Activated CD4-positive, alpha-beta T cell treated with anti-CD3 and anti-CD28 coated beads, Interleukin-10, Interleukin-2, amounts not matched to agents 100 ng/mL and 50 ng/mL, durations not matched to agents 16 hours and 8 hours (primary cell): ENCODE measurements around the gene WDFY2.
"Not testable (repeated sequence)": the region's sequence is repeated elsewhere in the genome, so short reads cannot be mapped to it uniquely, and the experiment has no call there.

Experiments
- DNase-seq: peaks from one replicate; pipeline ENCODE4 v3.0.0-alpha.2; 2020

The WDFY2 gene

GRCh38 chr13:51635137-51635878 lies 51.0 kb downstream of the WDFY2 start:
- no peak for DNase-seq

- no peak for DNase-seq
Measured at GRCh38 chr13:51636349-51636890, 52.2 kb downstream of the WDFY2 start.

DNA sequence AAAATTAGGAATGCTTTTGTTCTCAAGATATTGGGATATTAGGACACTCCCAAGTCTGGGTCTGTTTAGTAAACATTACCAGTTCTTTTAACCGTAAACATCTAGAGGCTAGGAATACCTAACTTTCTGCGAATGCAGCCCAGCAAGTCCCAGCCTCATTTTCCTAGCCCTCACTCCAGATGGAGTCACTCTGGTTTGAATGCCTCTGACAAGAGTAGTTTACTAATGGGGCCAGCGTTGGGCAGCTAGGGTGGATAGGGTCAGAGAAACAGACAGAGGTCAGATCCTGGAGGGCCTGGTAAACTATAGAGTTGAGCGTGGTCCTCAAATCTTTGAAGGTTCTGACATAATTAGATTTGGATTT lies 53.6 kb downstream of the WDFY2 start:
- DNase-seq: no peak

- no peak for DNase-seq
Measured at GRCh38 chr13:51638216-51638871, 54.1 kb downstream of the WDFY2 start.

DNA sequence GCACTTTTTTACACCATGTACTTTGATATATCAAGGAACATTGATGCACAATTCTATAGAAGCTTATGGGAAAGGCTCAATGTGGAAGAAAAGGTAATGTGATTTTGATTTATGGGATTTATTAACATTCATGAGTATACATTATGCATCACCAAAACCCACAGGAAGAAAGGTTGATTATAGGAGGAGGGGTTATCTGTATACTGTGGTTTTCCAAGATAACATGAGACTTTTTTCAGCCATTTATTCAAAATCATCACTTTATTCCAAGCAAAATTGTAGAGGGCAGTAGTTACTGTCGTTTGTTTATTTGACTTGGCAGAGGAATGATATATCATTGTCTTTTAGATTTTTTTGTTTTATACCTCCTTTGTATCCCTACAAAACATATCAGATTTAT lies 54.9 kb downstream of the WDFY2 start:
- DNase-seq: no peak

- DNase-seq: not testable (repeated sequence)
Measured at GRCh38 chr13:51640696-51641095, 56.4 kb downstream of the WDFY2 start.

- no peak for DNase-seq
Measured at GRCh38 chr13:51643105-51643881, 59.0 kb downstream of the WDFY2 start.

DNA sequence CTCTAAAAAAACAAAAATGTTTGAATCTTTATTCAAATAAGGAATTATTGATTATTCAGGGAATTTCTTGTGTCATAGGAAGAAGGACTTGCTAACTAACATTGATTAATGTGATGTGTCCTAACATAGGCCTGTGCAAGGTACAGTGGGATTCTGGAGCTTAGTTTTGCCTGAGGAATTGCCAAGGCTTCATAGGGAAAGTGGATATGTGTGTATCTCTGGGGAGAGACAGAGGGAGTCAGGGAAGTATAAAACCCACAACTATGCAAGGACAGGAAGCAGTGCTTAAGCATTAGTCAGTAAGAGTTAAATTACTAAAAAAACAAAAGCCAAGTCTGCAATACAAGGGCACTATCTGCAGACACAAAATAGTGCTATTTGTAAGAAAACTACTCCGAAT lies 59.6 kb downstream of the WDFY2 start:
- DNase-seq: no peak

- no peak for DNase-seq
Measured at GRCh38 chr13:51644654-51645053, 60.4 kb downstream of the WDFY2 start.

- DNase-seq: peak; percentile 27
Measured at GRCh38 chr13:51645154-51645650, 60.9 kb downstream of the WDFY2 start.

- no peak for DNase-seq
Measured at GRCh38 chr13:51645761-51646670, 61.8 kb downstream of the WDFY2 start.

DNA sequence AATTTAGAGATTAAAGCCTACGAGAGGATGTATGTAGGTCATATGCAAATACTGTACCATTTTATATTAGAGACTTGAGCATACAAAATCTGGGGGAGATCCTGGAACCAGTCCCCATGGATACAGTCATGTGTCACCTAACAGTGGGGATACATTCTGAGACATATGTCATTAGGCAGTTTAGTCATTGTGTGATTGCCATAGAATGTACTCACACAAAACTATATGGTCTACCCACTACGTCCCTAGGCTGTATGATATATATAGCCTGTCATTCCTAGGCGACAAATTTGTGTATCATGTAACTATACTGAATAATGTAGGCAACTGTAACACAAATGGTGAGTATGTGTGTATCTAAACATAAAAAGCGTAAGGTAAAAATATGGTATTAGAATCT lies 62.8 kb downstream of the WDFY2 start:
- DNase-seq: no peak

DNA sequence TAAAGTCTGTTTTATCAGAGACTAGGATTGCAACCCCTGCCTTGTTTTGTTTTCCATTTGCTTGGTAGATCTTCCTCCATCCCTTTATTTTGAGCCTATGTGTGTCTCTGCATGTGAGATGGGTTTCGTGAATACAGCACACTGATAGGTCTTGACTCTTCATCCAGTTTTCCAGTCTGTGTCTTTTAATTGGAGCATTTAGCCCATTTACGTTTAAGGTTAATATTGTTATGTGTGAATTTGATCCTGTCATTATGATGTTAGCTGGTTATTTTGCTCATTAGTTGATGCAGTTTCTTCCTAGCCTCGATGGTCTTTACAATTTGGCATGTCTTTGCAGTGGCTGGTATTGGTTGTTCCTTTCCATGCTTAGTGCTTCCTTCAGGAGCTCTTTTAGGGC lies 67.9 kb downstream of the WDFY2 start:
- DNase-seq: not testable (repeated sequence)

GRCh38 chr13:51659276-51660127 lies 75.2 kb downstream of the WDFY2 start:
- no peak for DNase-seq

DNA sequence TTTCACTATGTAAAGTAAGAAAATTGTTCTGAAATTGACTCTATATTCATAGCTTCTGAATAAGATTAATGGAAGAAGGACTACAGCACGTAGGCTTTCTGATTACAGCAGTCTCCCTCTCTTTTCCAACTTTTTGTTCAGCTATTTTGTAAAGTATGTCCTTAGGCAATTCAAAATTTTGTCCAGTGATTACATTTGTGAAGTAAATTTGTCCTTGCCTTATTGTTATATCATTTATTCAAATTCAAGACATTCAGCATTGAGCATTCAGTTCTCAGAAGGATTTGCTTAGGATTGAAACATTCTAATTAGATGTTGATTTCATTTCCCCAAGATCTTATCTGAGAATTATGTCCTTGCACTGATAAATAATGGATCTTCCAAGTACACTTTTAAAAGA lies 76.6 kb downstream of the WDFY2 start:
- DNase-seq: no peak

GRCh38 chr13:51663973-51664957 lies 80.0 kb downstream of the WDFY2 start:
- DNase-seq: no peak

- no peak for DNase-seq
Measured at GRCh38 chr13:51665456-51665855, 81.2 kb downstream of the WDFY2 start.

- DNase-seq: no peak
Measured at GRCh38 chr13:51666374-51666773, 82.1 kb downstream of the WDFY2 start.

DNA sequence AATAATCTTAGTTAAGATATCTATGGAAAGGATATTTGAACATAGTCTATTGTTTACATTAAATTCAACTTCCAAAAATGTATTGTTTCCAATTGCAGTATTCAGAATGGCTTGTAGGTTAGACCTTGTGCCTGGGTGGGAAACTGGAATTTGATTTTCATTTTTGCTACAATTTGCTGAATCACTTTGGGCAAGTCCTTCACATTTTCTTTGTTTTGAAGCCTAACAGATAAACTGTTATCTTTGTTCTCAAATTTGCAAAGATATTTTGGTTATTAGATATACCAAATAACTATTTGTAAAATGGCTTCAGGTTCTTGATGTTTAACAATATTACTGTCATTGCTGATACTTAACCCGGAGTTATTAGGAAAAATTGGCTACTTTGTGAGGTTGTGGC lies 82.6 kb downstream of the WDFY2 start:
- DNase-seq: no peak

- no peak for DNase-seq
Measured at GRCh38 chr13:51668580-51669195, 84.4 kb downstream of the WDFY2 start.
